SK-N-SH treated with all-trans-retinoic acid at 6 μM for 48 hours (cell line): Measurements from ENCODE around the gene FKBP2.

Source experiments
- ATAC-seq: fragments of 200-7000 bp; cut with Tn5 transposase; 3 replicates; pipeline ENCODE4 v1.9.1; 2020; ENCODE audit warnings: mild to moderate bottlenecking, moderate library complexity
- BACH2 ChIP-seq: fragments of 250-450 bp; sonication (Bioruptor Pico); IDR thresholded peaks from 2 replicates; pipeline ENCODE4 v1.9.0; 2021; ENCODE audit warnings: mild to moderate bottlenecking, borderline replicate concordance
- CSDC2 ChIP-seq: fragments of 250-450 bp; sonication (Bioruptor Pico); IDR thresholded peaks from 2 replicates; pipeline ENCODE4 v1.5.0; 2020; ENCODE audit warnings: mild to moderate bottlenecking, moderate library complexity
- ESRRG ChIP-seq: fragments of 250-450 bp; sonication (Bioruptor Pico); IDR thresholded peaks from 2 replicates; pipeline ENCODE4 v1.6.1; 2021; ENCODE audit warnings: mild to moderate bottlenecking
- RARB ChIP-seq: fragments of 250-450 bp; sonication (Bioruptor Pico); IDR thresholded peaks from 2 replicates; pipeline ENCODE4 v1.8.0; 2021; ENCODE audit warnings: mild to moderate bottlenecking, moderate library complexity
- TCF4 ChIP-seq: fragments of 250-450 bp; sonication (Bioruptor Pico); IDR thresholded peaks from 2 replicates; pipeline ENCODE4 v1.8.0; 2021; ENCODE audit warnings: mild to moderate bottlenecking, moderate library complexity, borderline replicate concordance
- ZFP3 ChIP-seq: fragments of 250-450 bp; sonication (Bioruptor Pico); IDR thresholded peaks from 2 replicates; pipeline ENCODE4 v1.5.0; 2020; ENCODE audit warnings: mild to moderate bottlenecking, moderate library complexity
- ZFP30 ChIP-seq: fragments of 450-650 bp; formaldehyde crosslinking; IDR thresholded peaks from 2 replicates; pipeline ENCODE4 v1.5.0; 2022; ENCODE audit warnings: mild to moderate bottlenecking, moderate library complexity
- ZNF565 ChIP-seq: fragments of 450-650 bp; formaldehyde crosslinking; conservative IDR thresholded peaks from 2 replicates; pipeline ENCODE4 v1.5.0; 2020; ENCODE audit warnings: low read depth, mild to moderate bottlenecking, moderate library complexity
- ZNF70 ChIP-seq: fragments of 450-650 bp; formaldehyde crosslinking; IDR thresholded peaks from 2 replicates; pipeline ENCODE4 v1.5.0; 2020; ENCODE audit warnings: mild to moderate bottlenecking, moderate library complexity
- ZNF8 ChIP-seq: fragments of 450-650 bp; formaldehyde crosslinking; IDR thresholded peaks from 2 replicates; pipeline ENCODE4 v1.5.0; 2020; ENCODE audit warnings: mild to moderate bottlenecking, moderate library complexity
- TF ChIP-seq, protein P1 (sequence below): fragments of 250-450 bp; sonication (Bioruptor Pico); IDR thresholded peaks from 2 replicates; pipeline ENCODE4 v1.5.0; 2020; ENCODE audit warnings: mild to moderate bottlenecking, moderate library complexity
- TF ChIP-seq, protein P2 (sequence below): fragments of 250-450 bp; sonication (Bioruptor Pico); IDR thresholded peaks from 2 replicates; pipeline ENCODE4 v1.8.0; 2021; ENCODE audit warnings: low read depth, mild to moderate bottlenecking, moderate library complexity, borderline replicate concordance
- TF ChIP-seq, protein P3 (sequence below): fragments of 250-450 bp; sonication (Bioruptor Pico); IDR thresholded peaks from 2 replicates; pipeline ENCODE4 v1.5.1; 2020; ENCODE audit warnings: low read depth, mild to moderate bottlenecking, moderate library complexity
- TF ChIP-seq, protein P4 (sequence below): fragments of 250-450 bp; sonication (Bioruptor Pico); IDR thresholded peaks from 2 replicates; pipeline ENCODE4 v1.8.0; 2020; ENCODE audit warnings: mild to moderate bottlenecking, moderate library complexity, borderline replicate concordance

FKBP2 gene

DNA sequence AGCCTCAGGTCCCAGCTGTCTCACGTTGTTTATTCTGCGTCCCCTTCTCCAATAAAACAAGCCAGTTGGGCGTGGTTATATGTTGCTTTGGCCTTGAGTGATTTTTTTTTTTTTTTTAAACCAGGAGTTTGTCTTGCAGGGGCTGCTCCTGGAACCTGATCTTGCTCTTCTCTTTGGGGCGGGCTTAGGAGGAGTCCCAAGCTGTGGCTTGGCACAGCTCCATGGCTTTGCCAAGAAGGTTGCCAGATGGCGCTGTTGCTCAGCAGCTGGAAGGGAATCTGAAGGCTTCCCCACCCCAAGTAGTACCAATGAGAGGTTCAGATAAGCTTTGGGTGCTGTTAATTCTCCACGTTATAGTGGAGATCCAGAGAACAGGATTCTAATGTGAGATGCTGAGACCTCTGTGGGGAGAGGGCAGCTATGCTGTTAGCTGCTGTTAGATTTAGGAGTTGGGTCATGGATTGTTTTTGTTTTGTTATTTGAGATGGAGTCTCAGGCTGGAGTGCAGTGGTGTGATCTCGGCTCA is 36.4 kb upstream of the FKBP2 start (continued):
- TF ChIP-seq, protein P1, sequence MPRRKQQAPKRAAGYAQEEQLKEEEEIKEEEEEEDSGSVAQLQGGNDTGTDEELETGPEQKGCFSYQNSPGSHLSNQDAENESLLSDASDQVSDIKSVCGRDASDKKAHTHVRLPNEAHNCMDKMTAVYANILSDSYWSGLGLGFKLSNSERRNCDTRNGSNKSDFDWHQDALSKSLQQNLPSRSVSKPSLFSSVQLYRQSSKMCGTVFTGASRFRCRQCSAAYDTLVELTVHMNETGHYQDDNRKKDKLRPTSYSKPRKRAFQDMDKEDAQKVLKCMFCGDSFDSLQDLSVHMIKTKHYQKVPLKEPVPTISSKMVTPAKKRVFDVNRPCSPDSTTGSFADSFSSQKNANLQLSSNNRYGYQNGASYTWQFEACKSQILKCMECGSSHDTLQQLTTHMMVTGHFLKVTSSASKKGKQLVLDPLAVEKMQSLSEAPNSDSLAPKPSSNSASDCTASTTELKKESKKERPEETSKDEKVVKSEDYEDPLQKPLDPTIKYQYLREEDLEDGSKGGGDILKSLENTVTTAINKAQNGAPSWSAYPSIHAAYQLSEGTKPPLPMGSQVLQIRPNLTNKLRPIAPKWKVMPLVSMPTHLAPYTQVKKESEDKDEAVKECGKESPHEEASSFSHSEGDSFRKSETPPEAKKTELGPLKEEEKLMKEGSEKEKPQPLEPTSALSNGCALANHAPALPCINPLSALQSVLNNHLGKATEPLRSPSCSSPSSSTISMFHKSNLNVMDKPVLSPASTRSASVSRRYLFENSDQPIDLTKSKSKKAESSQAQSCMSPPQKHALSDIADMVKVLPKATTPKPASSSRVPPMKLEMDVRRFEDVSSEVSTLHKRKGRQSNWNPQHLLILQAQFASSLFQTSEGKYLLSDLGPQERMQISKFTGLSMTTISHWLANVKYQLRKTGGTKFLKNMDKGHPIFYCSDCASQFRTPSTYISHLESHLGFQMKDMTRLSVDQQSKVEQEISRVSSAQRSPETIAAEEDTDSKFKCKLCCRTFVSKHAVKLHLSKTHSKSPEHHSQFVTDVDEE: no peak

DNA sequence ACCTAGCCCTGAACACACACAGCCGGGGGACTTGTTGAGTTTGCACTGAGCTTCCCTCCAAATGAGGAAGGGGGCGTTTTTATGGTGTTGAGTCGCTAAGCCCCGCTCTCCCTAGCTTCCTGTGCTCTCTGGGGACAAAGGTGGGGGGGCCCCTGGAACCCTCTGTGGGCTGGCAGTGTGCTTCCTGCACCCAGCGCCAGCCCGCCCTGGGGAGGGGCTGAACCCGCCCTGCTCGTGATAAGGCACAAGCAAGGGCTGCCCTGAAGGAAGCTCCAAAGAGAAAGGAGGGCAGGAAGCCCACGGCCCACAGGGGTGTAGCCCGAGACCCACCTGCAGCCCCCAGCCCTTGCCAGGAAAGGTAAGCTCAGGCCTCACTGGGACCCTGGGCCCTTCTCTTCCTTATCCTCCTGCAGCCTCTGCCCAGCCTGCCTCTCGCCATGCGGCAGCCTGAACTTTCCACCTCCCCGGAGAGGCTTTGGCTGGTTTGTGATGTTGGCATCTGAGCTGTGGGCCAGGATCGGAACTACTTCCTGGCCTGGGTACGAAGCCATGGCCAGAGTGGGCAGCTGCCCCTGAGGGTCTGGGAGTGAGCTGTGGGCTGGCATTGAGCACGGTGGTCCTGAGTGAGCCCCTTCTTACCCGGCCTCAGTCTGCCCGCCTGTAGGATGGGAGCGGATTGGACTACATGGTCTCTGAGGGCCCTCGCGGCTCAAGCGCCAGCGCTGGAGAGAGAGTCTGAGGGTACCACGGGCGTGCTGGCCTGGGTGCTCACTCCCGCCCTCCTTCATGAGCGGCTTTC is 34.2 kb upstream of the FKBP2 start, which contains the start of gene FERMT3:
Gene FERMT3, plus strand, starts transcription at position 265 of the 799 bp plus-strand sequence. CDS start 644 bp downstream, outside the sequence.
- no peak for ATAC-seq

DNA sequence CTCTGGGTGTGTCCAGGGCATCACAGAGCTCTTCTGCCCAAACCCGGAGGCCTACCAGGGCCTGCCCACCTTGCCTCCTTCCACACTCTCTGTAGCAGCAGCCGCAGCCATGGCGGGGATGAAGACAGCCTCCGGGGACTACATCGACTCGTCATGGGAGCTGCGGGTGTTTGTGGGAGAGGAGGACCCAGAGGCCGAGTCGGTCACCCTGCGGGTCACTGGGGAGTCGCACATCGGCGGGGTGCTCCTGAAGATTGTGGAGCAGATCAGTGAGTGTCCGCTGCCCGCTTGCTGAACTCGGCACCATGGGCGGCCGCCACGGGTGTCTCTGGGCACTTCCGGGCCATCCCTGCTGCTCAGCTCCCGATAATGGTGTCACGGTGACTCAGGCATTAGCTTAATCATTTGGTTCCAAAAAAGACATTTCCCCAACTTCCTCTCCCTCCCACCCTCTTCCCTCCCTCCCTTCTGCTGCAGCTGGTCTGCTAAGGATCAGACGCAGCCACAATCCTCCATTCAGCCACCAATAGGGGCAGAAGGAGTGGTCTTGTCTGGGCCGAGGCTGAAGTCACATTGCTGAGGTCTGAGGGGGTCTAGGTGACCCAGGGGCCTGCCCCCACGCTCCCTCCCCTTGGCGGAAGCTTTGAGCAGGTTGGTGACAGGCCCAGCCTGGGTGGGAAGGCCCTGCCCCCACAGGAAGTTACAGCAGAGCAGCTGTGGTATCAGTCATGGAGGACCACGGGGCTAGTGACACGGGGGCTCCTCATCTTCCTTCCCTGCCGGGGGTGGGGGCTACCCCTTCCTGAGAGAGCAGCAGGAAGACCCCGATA is 33.4 kb upstream of the FKBP2 start:
- TF ChIP-seq ZFP3 (CRISPR knock-in tag): no peak
- TF ChIP-seq ZNF565: no peak
- TF ChIP-seq, protein P2, sequence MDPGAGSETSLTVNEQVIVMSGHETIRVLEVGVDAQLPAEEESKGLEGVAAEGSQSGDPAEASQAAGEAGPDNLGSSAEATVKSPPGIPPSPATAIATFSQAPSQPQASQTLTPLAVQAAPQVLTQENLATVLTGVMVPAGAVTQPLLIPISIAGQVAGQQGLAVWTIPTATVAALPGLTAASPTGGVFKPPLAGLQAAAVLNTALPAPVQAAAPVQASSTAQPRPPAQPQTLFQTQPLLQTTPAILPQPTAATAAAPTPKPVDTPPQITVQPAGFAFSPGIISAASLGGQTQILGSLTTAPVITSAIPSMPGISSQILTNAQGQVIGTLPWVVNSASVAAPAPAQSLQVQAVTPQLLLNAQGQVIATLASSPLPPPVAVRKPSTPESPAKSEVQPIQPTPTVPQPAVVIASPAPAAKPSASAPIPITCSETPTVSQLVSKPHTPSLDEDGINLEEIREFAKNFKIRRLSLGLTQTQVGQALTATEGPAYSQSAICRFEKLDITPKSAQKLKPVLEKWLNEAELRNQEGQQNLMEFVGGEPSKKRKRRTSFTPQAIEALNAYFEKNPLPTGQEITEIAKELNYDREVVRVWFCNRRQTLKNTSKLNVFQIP (CRISPR knock-in tag): no peak
- TF ChIP-seq BACH2 (CRISPR knock-in tag): no peak
- no peak for TF ChIP-seq ESRRG (CRISPR knock-in tag)
- no peak for TF ChIP-seq ZNF70 (CRISPR knock-in tag)
- TF ChIP-seq CSDC2 (CRISPR knock-in tag): no peak
- TF ChIP-seq RARB (CRISPR knock-in tag): no peak
- no peak for TF ChIP-seq ZFP30 (CRISPR knock-in tag)
- ATAC-seq: peak; percentile 29

More for the DNA sequence above, 34.2 kb upstream of the FKBP2 start, which contains the start of gene FERMT3:
- TF ChIP-seq ZNF8 (no peak), BACH2 (CRISPR knock-in tag) (no peak), CSDC2 (CRISPR knock-in tag) (no peak)

DNA sequence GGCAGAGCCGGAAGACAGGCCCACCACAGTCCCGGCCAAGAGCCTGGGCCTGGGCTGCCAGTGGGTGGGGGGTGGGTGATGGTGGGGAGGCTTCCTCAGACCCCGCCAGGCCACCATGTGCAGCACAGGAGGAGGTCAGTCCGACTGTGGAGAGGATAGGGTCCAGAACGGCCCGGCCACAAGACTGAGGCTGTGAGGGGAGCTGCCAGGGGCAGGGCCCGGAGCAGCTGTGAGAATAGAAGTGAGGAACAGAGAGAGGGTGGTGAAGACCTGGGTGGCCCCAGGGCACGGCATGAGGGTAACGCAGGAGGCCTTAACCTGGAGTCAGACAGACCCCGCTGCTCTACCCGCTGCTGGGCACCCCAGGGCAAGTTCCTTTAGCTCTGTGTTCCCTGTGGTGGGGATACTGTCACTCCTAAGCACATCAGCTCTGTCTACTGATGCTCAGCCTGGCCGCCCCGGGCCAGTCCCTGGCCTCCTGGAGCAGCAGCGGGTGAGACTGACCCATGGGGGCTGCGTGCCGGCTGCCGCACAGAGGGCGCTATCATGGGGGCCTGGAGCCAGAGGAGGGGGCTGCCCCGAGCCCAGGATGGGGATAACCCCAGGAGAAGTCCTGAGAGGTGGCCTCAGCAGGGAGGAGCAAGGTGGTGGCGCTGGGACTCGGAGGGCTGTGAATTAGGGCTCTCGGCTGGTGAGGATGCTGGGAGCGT is 32.7 kb upstream of the FKBP2 start:
- ATAC-seq: no peak

More for the DNA sequence above, 32.7 kb upstream of the FKBP2 start:
- TF ChIP-seq, protein P3, sequence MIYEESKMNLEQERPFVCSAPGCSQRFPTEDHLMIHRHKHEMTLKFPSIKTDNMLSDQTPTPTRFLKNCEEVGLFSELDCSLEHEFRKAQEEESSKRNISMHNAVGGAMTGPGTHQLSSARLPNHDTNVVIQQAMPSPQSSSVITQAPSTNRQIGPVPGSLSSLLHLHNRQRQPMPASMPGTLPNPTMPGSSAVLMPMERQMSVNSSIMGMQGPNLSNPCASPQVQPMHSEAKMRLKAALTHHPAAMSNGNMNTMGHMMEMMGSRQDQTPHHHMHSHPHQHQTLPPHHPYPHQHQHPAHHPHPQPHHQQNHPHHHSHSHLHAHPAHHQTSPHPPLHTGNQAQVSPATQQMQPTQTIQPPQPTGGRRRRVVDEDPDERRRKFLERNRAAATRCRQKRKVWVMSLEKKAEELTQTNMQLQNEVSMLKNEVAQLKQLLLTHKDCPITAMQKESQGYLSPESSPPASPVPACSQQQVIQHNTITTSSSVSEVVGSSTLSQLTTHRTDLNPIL (CRISPR knock-in tag): no peak
- no peak for TF ChIP-seq RARB (CRISPR knock-in tag)
- TF ChIP-seq TCF4 (CRISPR knock-in tag): no peak
- no peak for TF ChIP-seq ZNF70 (CRISPR knock-in tag)
- TF ChIP-seq, protein P4, sequence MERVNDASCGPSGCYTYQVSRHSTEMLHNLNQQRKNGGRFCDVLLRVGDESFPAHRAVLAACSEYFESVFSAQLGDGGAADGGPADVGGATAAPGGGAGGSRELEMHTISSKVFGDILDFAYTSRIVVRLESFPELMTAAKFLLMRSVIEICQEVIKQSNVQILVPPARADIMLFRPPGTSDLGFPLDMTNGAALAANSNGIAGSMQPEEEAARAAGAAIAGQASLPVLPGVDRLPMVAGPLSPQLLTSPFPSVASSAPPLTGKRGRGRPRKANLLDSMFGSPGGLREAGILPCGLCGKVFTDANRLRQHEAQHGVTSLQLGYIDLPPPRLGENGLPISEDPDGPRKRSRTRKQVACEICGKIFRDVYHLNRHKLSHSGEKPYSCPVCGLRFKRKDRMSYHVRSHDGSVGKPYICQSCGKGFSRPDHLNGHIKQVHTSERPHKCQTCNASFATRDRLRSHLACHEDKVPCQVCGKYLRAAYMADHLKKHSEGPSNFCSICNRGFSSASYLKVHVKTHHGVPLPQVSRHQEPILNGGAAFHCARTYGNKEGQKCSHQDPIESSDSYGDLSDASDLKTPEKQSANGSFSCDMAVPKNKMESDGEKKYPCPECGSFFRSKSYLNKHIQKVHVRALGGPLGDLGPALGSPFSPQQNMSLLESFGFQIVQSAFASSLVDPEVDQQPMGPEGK (CRISPR knock-in tag): no peak
